Right atrium auricular region (tissue), 2 donors: ENCODE measurements around the gene ADAM17. TPM values are rescaled to one million over a fixed set of nuclear protein-coding genes. Genes with fewer than 3 reads are reported as not detected.

Experiments
- DNase-seq: peaks from one replicate; pipeline ENCODE4 v3.0.0-alpha.2; 2019; ENCODE audit warnings: low spot score
- H3K27ac ChIP-seq, 2 donors: fragments of 200-600 bp; sonication (generic); 1 replicate in 1 of 2; 2 replicates in 1 of 2; pipeline ENCODE4 v1.5.1; 2016 to 2019
- H3K27me3 ChIP-seq, 2 donors: fragments of 200-600 bp; sonication (generic); one replicate each; pipeline versions ENCODE4 v1.5.1 to v1.6.0; 2017 to 2019
- H3K36me3 ChIP-seq: fragments of 200-600 bp; sonication (generic); one replicate; pipeline ENCODE4 v1.5.1; 2016
- H3K4me1 ChIP-seq, 2 donors: fragments of 200-600 bp; sonication (generic); one replicate each; pipeline versions ENCODE4 v1.5.1 to v1.6.0; 2017 to 2019
- H3K4me3 ChIP-seq, 2 donors: fragments of 200-600 bp; sonication (generic); 1 replicate in 1 of 2; 2 replicates in 1 of 2; pipeline ENCODE4 v1.5.1; 2017 to 2019; ENCODE audit warnings: mild to moderate bottlenecking in 1 of 2, moderate library complexity in 1 of 2
- H3K9me3 ChIP-seq, 2 donors: fragments of 200-600 bp; sonication (generic); one replicate each; pipeline ENCODE4 v1.5.1; 2019
- CTCF ChIP-seq, 2 donors: fragments of 200-600 bp; sonication (generic); IDR thresholded peaks; one replicate each; pipeline ENCODE4 v1.5.1; 2019; ENCODE audit warnings: antibody characterized with exemption in 2 of 2
- total RNA-seq, 2 donors: library from RNA; depleted of rRNA; stranded (reverse); fragments of >200 nt; gene quantifications; one replicate each; pipeline ENCODE4 v1.1.0, GENCODE V29; 2016

Gene ADAM17
- total RNA-seq, 2 donors from 2014 or later, result 12.2 to 16.4 TPM

- no peak overlapping the region for H3K27ac ChIP-seq
- no peak overlapping the region for H3K4me3 ChIP-seq
- peaks cover 6% of the 10 kb centered on the region for H3K36me3 ChIP-seq
- H3K27me3 ChIP-seq, result no peaks in the 10 kb centered on the region
- TF ChIP-seq CTCF (IDR thresholded peaks at IDR 0.05), result no peak
- no peaks in the 10 kb centered on the region for H3K9me3 ChIP-seq
- DNase-seq, result no peak
- H3K4me1 ChIP-seq, result no peaks in the 10 kb centered on the region
Measured at GRCh38 chr2:9461079-9461478, 94.6 kb downstream of the ADAM17 start.

DNA sequence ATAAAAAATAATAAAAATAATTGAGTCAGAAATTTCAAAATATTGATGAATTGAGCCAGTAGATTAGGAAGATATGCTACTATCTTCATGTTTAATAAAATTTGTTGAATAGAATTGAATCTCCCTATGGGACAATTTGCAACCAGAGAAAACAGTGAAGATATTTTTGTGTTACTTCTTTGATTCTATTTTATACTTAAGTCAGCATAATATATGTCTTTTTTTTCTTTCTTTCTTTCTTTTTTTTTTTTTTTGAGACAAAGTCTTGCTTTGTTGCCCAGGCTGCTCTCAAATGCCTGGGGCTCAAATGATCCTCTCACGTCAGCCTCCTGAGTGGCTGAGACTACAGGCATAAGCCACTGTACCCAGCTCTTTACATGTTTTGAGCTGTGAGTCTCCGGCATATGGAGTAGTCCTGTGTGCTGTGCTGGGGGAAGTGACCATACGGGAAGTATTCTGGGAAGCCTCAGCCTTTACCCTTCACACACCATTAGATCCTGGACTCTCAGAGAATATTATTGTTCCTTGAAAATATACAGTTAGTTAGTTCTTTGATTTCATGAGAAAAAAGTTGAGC is 95.1 kb downstream of the ADAM17 start:
- no peaks in the 10 kb centered on the region for H3K9me3 ChIP-seq
- H3K27ac ChIP-seq, result no peak overlapping the region
- H3K4me1 ChIP-seq, result no peaks in the 10 kb centered on the region
- H3K36me3 ChIP-seq, result peaks cover 11% of the 10 kb centered on the region
- no peak for TF ChIP-seq CTCF (IDR thresholded peaks at IDR 0.05)
- no peaks in the 10 kb centered on the region for H3K27me3 ChIP-seq
- DNase-seq, result no peak
- no peak overlapping the region for H3K4me3 ChIP-seq

- peaks cover 44% of the 10 kb centered on the region for H3K36me3 ChIP-seq
- H3K4me1 ChIP-seq, result no peaks in the 10 kb centered on the region
- H3K27me3 ChIP-seq, result no peaks in the 10 kb centered on the region
- no peaks in the 10 kb centered on the region for H3K9me3 ChIP-seq
- H3K27ac ChIP-seq, result no peak overlapping the region
- H3K4me3 ChIP-seq, result no peak overlapping the region
- TF ChIP-seq CTCF (IDR thresholded peaks at IDR 0.05), result no peak
- no peak for DNase-seq
Measured at GRCh38 chr2:9451231-9451630, 104.4 kb downstream of the ADAM17 start.

DNA sequence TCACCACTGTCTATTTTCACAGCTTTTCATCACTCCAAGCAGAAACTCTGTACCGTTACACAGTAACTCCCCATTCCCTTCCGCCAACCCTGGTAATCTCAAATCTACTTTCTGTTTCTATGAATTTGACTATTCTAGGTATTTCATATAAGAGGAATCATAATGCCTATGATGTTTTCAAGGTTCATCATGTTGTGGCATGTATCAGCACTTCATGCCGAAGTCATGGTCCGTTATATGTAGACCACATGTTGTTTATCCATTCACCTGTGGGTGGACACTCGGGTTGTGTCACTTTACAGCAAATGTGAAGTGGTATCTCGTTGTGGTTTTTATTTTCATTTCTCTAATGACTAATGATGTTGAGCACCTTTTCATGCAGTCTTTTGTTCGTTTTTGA is 110.5 kb downstream of the ADAM17 start:
- no peaks in the 10 kb centered on the region for H3K27me3 ChIP-seq
- no peak overlapping the region for H3K4me3 ChIP-seq

GRCh38 chr2:9443526-9443925 is 112.1 kb downstream of the ADAM17 start:
- peaks cover 26% of the 10 kb centered on the region for H3K36me3 ChIP-seq
- no peaks in the 10 kb centered on the region for H3K27me3 ChIP-seq
- H3K4me3 ChIP-seq, result no peak overlapping the region
- TF ChIP-seq CTCF (IDR thresholded peaks at IDR 0.05), result no peak
- no peaks in the 10 kb centered on the region for H3K9me3 ChIP-seq
- DNase-seq, result no peak
- no peak overlapping the region for H3K27ac ChIP-seq
- no peaks in the 10 kb centered on the region for H3K4me1 ChIP-seq

More for the DNA sequence above, 110.5 kb downstream of the ADAM17 start:
- H3K9me3 ChIP-seq, result no peaks in the 10 kb centered on the region
- H3K36me3 ChIP-seq, result peaks cover 31% of the 10 kb centered on the region
- H3K27ac ChIP-seq, result no peak overlapping the region
- TF ChIP-seq CTCF (IDR thresholded peaks at IDR 0.05), result no peak
- no peaks in the 10 kb centered on the region for H3K4me1 ChIP-seq
- DNase-seq, result no peak

DNA sequence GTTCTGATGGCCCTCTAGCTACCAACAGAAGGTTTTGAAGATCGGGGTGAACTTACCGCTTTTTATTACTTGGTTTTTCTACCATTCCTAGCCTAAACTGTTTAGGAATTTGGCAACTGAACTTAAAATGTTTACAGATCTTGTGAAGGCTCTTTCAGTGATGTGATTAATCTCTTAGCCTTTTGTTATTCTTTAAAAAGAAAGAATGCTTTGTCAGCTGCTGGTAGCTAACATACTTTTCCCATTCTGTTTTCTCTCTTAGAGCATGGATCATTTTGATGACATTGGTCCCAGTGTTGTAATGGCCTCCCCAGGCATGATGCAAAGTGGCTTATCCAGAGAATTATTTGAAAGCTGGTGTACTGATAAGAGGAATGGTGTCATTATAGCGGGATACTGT is 114.1 kb downstream of the ADAM17 start:
- Histone ChIP-seq H3K27me3 (no peaks in the 10 kb centered on the region), H3K4me3 (no peak overlapping the region), H3K36me3 (peaks cover 45% of the 10 kb centered on the region), H3K27ac (no peak overlapping the region), H3K9me3 (no peaks in the 10 kb centered on the region), H3K4me1 (no peaks in the 10 kb centered on the region)
- TF ChIP-seq CTCF (IDR thresholded peaks at IDR 0.05), result no peak
- DNase-seq, result no peak
